Pulmonary artery endothelial cell (primary cell): ENCODE measurements around the gene TTC7B. TPM values are rescaled to one million over a fixed set of nuclear protein-coding genes. Genes with fewer than 3 reads are reported as not detected.

Experiments
- DNase-seq: peaks from one replicate; pipeline ENCODE4 v3.0.0-alpha.2; 2011; ENCODE audit warnings: low read depth, low spot score
- total RNA-seq: library from RNA; depleted of rRNA; stranded (reverse); fragments of >200 nt; gene quantifications from 2 replicates; pipeline ENCODE4 v1.2.3, GENCODE V29; 2014

The TTC7B gene
- total RNA-seq, 1 donor from 2014 or later: 36.9 TPM

GRCh38 chr14:90742252-90742651 is 74.0 kb downstream of the TTC7B start:
- DNase-seq: no peak

GRCh38 chr14:90741682-90741946 is 74.6 kb downstream of the TTC7B start:
- DNase-seq: no peak

GRCh38 chr14:90740946-90741681 is 75.1 kb downstream of the TTC7B start:
- no peak for DNase-seq

- no peak for DNase-seq
Measured at GRCh38 chr14:90740081-90740480, 76.1 kb downstream of the TTC7B start.

- no peak for DNase-seq
Measured at GRCh38 chr14:90739318-90740068, 76.7 kb downstream of the TTC7B start.

GRCh38 chr14:90733139-90733808 is 83.0 kb downstream of the TTC7B start:
- DNase-seq: no peak

- DNase-seq: no peak
Measured at GRCh38 chr14:90732718-90733117, 83.5 kb downstream of the TTC7B start.

- no peak for DNase-seq
Measured at GRCh38 chr14:90732139-90732538, 84.1 kb downstream of the TTC7B start.

- no peak for DNase-seq
Measured at GRCh38 chr14:90731487-90731886, 84.7 kb downstream of the TTC7B start.

GRCh38 chr14:90730206-90730766 is 85.9 kb downstream of the TTC7B start:
- DNase-seq: no peak

GRCh38 chr14:90728951-90729350 is 87.3 kb downstream of the TTC7B start:
- no peak for DNase-seq

GRCh38 chr14:90727082-90727481 is 89.1 kb downstream of the TTC7B start:
- DNase-seq: no peak

GRCh38 chr14:90726656-90727055 is 89.6 kb downstream of the TTC7B start:
- DNase-seq: no peak

- DNase-seq: no peak
Measured at GRCh38 chr14:90724866-90725265, 91.4 kb downstream of the TTC7B start.

GRCh38 chr14:90722590-90722989 is 93.6 kb downstream of the TTC7B start:
- DNase-seq: no peak

GRCh38 chr14:90721619-90722305 is 94.5 kb downstream of the TTC7B start:
- no peak for DNase-seq

- no peak for DNase-seq
Measured at GRCh38 chr14:90720832-90721231, 95.4 kb downstream of the TTC7B start.

GRCh38 chr14:90720336-90720735 is 95.9 kb downstream of the TTC7B start:
- no peak for DNase-seq

GRCh38 chr14:90717916-90718315 is 98.3 kb downstream of the TTC7B start:
- no peak for DNase-seq

GRCh38 chr14:90715993-90716392 is 100.2 kb downstream of the TTC7B start:
- DNase-seq: no peak

- no peak for DNase-seq
Measured at GRCh38 chr14:90715495-90715894, 100.7 kb downstream of the TTC7B start.

GRCh38 chr14:90714811-90715210 is 101.4 kb downstream of the TTC7B start:
- DNase-seq: no peak
